GM12878 (cell line): Measurements from ENCODE around the gene ASRGL1. TPM values are rescaled to one million over a fixed set of nuclear protein-coding genes. Genes with fewer than 3 reads are reported as not detected.
"Not testable (repeated sequence)": the region's sequence is repeated elsewhere in the genome, so short reads cannot be mapped to it uniquely, and the experiment has no call there.

Source experiments
- ATAC-seq: fragments of 200-7000 bp; cut with Tn5 transposase; 3 replicates; pipeline ENCODE4 v1.9.1; 2020; ENCODE audit warnings: mild to moderate bottlenecking, moderate library complexity
- BruUV-seq: library from RNA; stranded (reverse); fragments of 400-500 nt; replicated peaks from 2 replicates; lab custom pipeline; 2021; lab: Mats Ljungman, UMichigan
- CTCF ChIA-PET: fragments of 300-600 bp; sonication (Branson Sonifier 250); formaldehyde crosslinking; extraction: SDS; loops from one replicate; lab custom pipeline; 2021; ENCODE audit warnings: inconsistent platforms; lab: Yijun Ruan, JAX
- POLR2A ChIA-PET: fragments of 350-600 bp; formaldehyde crosslinking; extraction: SDS; loops from one replicate; lab custom pipeline; 2021; ENCODE audit warnings: inconsistent platforms; lab: Charles Lee
- RAD21 ChIA-PET: fragments of 300-600 bp; sonication (Branson Sonifier 250); formaldehyde crosslinking; loops from one replicate; lab custom pipeline; 2023; ENCODE audit warnings: antibody characterized with exemption; ENCODE audit not compliant: unreplicated experiment; lab: Charles Lee
- SMC1A ChIA-PET: fragments of 300-600 bp; sonication (Branson Sonifier 250); formaldehyde crosslinking; loops from one replicate; lab custom pipeline; 2023; ENCODE audit not compliant: unreplicated experiment, uncharacterized antibody; lab: Charles Lee
- DNase-seq: peaks from one replicate; pipeline ENCODE4 v3.0.0-alpha.2; 2011; ENCODE audit warnings: low read depth, low spot score
- FAIRE-seq: peaks from 3 replicates; lab custom pipeline; 2011; peaks lifted over from hg19 to GRCh38; lab: Jason Lieb, UNC
- H2AFZ ChIP-seq: 2 replicates; pipeline ENCODE4 v1.6.0; 2011; ENCODE audit warnings: low read depth, low read length, control low read depth; ENCODE audit not compliant: control insufficient read depth
- H3K27ac ChIP-seq: 2 replicates; pipeline ENCODE4 v1.5.1; 2011; ENCODE audit warnings: control low read depth; ENCODE audit not compliant: control insufficient read depth, insufficient read depth
- H3K27me3 ChIP-seq, 2 experiments: replicated peaks in 1 of 2; 2 replicates each; pipeline versions ENCODE4 v1.6.0 to v1.6.1; 2011; ENCODE audit warnings: low read length in 1 of 2; ENCODE audit not compliant: control insufficient read depth in 2 of 2, insufficient read depth in 2 of 2
- H3K36me3 ChIP-seq, 2 experiments: 2 replicates each; pipeline ENCODE4 v1.5.1; 2011; ENCODE audit warnings: low read length in 1 of 2; ENCODE audit not compliant: control insufficient read depth in 2 of 2, insufficient read depth in 2 of 2
- H3K4me1 ChIP-seq: 2 replicates; pipeline ENCODE4 v1.6.1; 2011; ENCODE audit warnings: mild to moderate bottlenecking, low read length, moderate library complexity, mixed read lengths; ENCODE audit not compliant: control insufficient read depth, insufficient read depth
- H3K4me2 ChIP-seq: 2 replicates; pipeline ENCODE4 v1.6.0; 2011; ENCODE audit warnings: control low read depth; ENCODE audit not compliant: control insufficient read depth, insufficient read depth
- H3K4me3 ChIP-seq: fragments of 200-600 bp; sonication (generic); 2 replicates; pipeline ENCODE4 v1.5.1; 2016
- H3K79me2 ChIP-seq: 2 replicates; pipeline ENCODE4 v1.6.0; 2011; ENCODE audit warnings: low read length; ENCODE audit not compliant: control insufficient read depth, insufficient read depth
- H3K9ac ChIP-seq: 2 replicates; pipeline ENCODE4 v1.8.0; 2011; ENCODE audit warnings: low read length, control low read depth, mixed read lengths; ENCODE audit not compliant: control insufficient read depth, insufficient read depth
- H3K9me3 ChIP-seq: replicated peaks from 3 replicates; pipeline ENCODE4 v1.5.1; 2011; ENCODE audit warnings: mild to moderate bottlenecking, low read length; ENCODE audit not compliant: control insufficient read depth, insufficient read depth
- H4K20me1 ChIP-seq: 2 replicates; pipeline ENCODE4 v1.6.0; 2011; ENCODE audit not compliant: control insufficient read depth, insufficient read depth
- FOXK2 ChIP-seq: fragments of 450-650 bp; IDR thresholded peaks from 2 replicates; pipeline ENCODE4 v1.6.1; 2017; ENCODE audit warnings: mild to moderate bottlenecking, moderate library complexity
- MYB ChIP-seq: fragments of 150-350 bp; IDR thresholded peaks from 2 replicates; pipeline ENCODE4 v1.6.1; 2014; ENCODE audit warnings: mild to moderate bottlenecking, low read depth, low read length, borderline replicate concordance
- POLR2AphosphoS2 ChIP-seq: IDR thresholded peaks from 2 replicates; pipeline ENCODE4 v1.6.1; 2011; ENCODE audit warnings: low read depth, mild to moderate bottlenecking, low read length, improper control_type of control experiment, moderate library complexity
- SPI1 ChIP-seq: IDR thresholded peaks from 2 replicates; pipeline ENCODE4 v1.6.1; 2011; ENCODE audit warnings: low read depth, mild to moderate bottlenecking, low read length, moderate library complexity, borderline replicate concordance; ENCODE audit not compliant: insufficient read depth
- ZBTB4 ChIP-seq: fragments of 450-650 bp; formaldehyde crosslinking; IDR thresholded peaks from 2 replicates; pipeline ENCODE4 v1.4.0; 2022; ENCODE audit warnings: mild to moderate bottlenecking, moderate library complexity
- ZNF274 ChIP-seq: IDR thresholded peaks from one replicate; pipeline ENCODE4 v1.8.0; 2011; ENCODE audit not compliant: insufficient read length, insufficient read depth
- WGBS: methylation state at CpG from one replicate; pipeline ENCODE4 v1.1.6; 2016; ENCODE audit warnings: low lambda C conversion rate; ENCODE audit not compliant: insufficient replicate concordance, insufficient coverage; ENCODE audit errors: missing lambda C conversion rate; 5-methylcytosine and 5-hydroxymethylcytosine counted together
- in situ Hi-C: fragments of 300-500 bp; cut with MboI; formaldehyde crosslinking; loops from 9 replicates; pipeline ENCODE4 v1.14.3; 2018; ENCODE audit warnings: mixed read lengths
- intact Hi-C: fragments of 100-400 bp; cut with micrococcal nuclease; formaldehyde crosslinking; loops from one replicate; pipeline ENCODE4 v1.14.2; 2022; ENCODE audit not compliant: unreplicated experiment
- polyA plus RNA-seq, 11 experiments: library from polyadenylated mRNA; depleted of rRNA in 4 of 11; unstranded in 6 of 11; stranded (reverse) in 5 of 11; fragments of >200 nt; fragmentation: Nextera tagmentation in 4 of 11; fragmentation: Illumina TruSeq in 1 of 11; extraction: Ambion mirVana in 4 of 11; extraction: Trizol in 1 of 11; gene quantifications; 1 replicate in 1 of 11; 2 replicates in 10 of 11; pipeline versions ENCODE4 v1.2.1 to v1.2.3, GENCODE V29; 2011 to 2016; ENCODE audit warnings: inconsistent platforms in 2 of 11, missing spikeins in 2 of 11, low read depth in 1 of 11
- total RNA-seq, 4 experiments: library from RNA; depleted of rRNA in 3 of 4; stranded (reverse); fragments of >200 nt in 3 of 4; fragmentation: Illumina TruSeq in 1 of 4; extraction: Trizol in 1 of 4; gene quantifications; 2 replicates each; pipeline versions ENCODE4 v1.2.1 to v1.2.3, GENCODE V29; 2013 to 2021
- TF ChIP-seq, protein P1 (sequence below): IDR thresholded peaks from 2 replicates; pipeline ENCODE4 v1.6.1; 2012; ENCODE audit warnings: low read length, inconsistent platforms
- TF ChIP-seq, protein P2 (sequence below), 3 experiments: IDR thresholded peaks in 2 of 3; conservative IDR thresholded peaks in 1 of 3; 2 replicates each; pipeline ENCODE4 v1.5.1; 2011; ENCODE audit warnings: low read depth in 3 of 3, low read length in 3 of 3, mild to moderate bottlenecking in 3 of 3, control low read depth in 2 of 3, moderate library complexity in 2 of 3, inconsistent platforms in 1 of 3, mixed read lengths in 1 of 3; ENCODE audit not compliant: control insufficient read depth in 2 of 3, insufficient read depth in 1 of 3; ENCODE audit errors: extremely low read depth in 1 of 3

ASRGL1 gene
- total and polyA plus RNA-seq, 10 of the 15 experiments (the other 5 are each of a cell fraction or from before 2014, with no cell fraction given): 0.97 to 24.5 (median 4.8) TPM

DNA sequence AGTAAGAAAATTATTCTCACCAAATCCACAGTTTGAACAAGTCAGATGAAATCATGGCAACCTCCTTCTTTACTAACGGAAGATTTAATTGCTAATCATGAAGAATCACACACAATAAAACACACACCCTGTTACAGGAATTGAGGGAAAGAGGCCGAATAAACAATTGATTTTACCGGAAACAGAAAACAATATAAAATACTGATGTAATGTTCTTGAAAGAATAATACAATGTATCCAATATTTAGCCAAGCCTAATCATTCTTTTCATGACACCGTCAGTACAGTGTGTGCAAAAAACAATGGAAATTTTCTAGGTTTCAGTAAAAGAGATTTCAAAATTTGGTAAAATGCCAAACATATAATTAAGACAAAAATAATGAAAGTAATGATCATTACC lies 23.4 kb downstream of the ASRGL1 start:
- ChIA-PET CTCF (interaction anchor here (1.9 kb wide), 1 partner anchor 20 kb away, joined by 13 read pairs; no protein-coding TSS in a partner anchor), POLR2A (no interaction called here), RAD21 (interaction anchor here (0.7 kb wide), 1 partner anchor 106 kb away, joined by 3 read pairs; no protein-coding TSS in a partner anchor), SMC1A (interaction anchor here (0.9 to 1.3 kb wide), 3 partner anchors 14 to 20 kb away, joined by 3 to 4 read pairs (median 3); no protein-coding TSS in a partner anchor)
- Histone ChIP-seq H3K4me1 (no peaks in the 10 kb centered on the region), H3K27me3 (no peaks in the 10 kb centered on the region), H3K9me3 (no peaks in the 10 kb centered on the region), H4K20me1 (no peaks in the 10 kb centered on the region), H3K79me2 (no peaks in the 10 kb centered on the region), H3K36me3 (no peaks in the 10 kb centered on the region), H3K4me3 (no peak overlapping the region), H3K9ac (no peak overlapping the region), H2AFZ (no peak overlapping the region), H3K4me2 (no peak overlapping the region), H3K27ac (no peak overlapping the region)
- in situ Hi-C loops (no loop called here), intact Hi-C loops (no loop called here)
- BruUV-seq: no TSS peak
- ATAC-seq (no peak), DNase-seq (no peak), FAIRE-seq (no peak)
- TF ChIP-seq FOXK2 (no peak), POLR2AphosphoS2 (no peak), MYB (no peak), SPI1 (no peak), ZNF274 (no peak), ZBTB4 (CRISPR knock-in tag) (no peak)
- TF ChIP-seq, protein P1, sequence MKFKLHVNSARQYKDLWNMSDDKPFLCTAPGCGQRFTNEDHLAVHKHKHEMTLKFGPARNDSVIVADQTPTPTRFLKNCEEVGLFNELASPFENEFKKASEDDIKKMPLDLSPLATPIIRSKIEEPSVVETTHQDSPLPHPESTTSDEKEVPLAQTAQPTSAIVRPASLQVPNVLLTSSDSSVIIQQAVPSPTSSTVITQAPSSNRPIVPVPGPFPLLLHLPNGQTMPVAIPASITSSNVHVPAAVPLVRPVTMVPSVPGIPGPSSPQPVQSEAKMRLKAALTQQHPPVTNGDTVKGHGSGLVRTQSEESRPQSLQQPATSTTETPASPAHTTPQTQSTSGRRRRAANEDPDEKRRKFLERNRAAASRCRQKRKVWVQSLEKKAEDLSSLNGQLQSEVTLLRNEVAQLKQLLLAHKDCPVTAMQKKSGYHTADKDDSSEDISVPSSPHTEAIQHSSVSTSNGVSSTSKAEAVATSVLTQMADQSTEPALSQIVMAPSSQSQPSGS: no peak
- TF ChIP-seq, protein P2, sequence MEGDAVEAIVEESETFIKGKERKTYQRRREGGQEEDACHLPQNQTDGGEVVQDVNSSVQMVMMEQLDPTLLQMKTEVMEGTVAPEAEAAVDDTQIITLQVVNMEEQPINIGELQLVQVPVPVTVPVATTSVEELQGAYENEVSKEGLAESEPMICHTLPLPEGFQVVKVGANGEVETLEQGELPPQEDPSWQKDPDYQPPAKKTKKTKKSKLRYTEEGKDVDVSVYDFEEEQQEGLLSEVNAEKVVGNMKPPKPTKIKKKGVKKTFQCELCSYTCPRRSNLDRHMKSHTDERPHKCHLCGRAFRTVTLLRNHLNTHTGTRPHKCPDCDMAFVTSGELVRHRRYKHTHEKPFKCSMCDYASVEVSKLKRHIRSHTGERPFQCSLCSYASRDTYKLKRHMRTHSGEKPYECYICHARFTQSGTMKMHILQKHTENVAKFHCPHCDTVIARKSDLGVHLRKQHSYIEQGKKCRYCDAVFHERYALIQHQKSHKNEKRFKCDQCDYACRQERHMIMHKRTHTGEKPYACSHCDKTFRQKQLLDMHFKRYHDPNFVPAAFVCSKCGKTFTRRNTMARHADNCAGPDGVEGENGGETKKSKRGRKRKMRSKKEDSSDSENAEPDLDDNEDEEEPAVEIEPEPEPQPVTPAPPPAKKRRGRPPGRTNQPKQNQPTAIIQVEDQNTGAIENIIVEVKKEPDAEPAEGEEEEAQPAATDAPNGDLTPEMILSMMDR (IDR thresholded peaks at IDR 0.05 in 2 of 3, conservative IDR thresholded peaks at IDR 0.05 in 1 of 3; ENCODE audit: control insufficient read depth in 2 of 3, extremely low read depth in 1 of 3, insufficient read depth in 1 of 3, low read depth in 3 of 3, low read length in 3 of 3): no peak
- 87% methylated on average over 4 of the region's 4 CpGs for WGBS

DNA sequence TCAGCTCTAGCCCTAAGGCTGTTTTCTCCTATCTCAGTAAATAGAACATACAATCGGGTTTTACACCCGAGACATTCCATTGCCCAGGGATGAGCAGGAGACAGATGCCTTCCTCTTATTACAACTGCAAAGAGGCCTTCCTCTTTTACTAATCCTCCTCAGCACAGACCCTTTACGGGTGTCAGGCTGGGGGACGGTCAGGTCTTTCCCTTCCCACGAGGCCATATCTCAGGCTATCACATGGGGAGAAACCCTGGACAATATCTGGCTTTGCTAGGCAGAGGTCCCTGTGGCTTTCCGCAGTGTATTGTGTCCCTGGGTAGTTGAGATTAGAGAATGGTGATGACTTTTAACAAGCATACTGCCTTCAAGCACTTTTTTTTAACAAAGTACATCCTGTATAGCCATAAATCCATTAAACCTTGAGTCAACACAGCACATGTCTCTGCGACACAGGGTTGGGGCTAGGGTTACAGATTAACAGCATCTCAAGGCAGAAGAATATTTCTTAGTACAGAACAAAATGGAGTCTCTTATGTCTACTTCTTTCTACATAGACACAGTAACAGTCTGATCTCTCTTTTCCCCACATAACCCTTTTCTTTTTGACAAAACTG lies 31.7 kb downstream of the ASRGL1 start:
- H3K4me1 ChIP-seq, FAIRE-seq, H2AFZ ChIP-seq, H3K27ac ChIP-seq, H4K20me1 ChIP-seq, POLR2A ChIA-PET, in situ Hi-C loops, H3K9ac ChIP-seq, H3K79me2 ChIP-seq, SMC1A ChIA-PET, BruUV-seq, H3K4me2 ChIP-seq, H3K4me3 ChIP-seq, H3K36me3 ChIP-seq, ATAC-seq, RAD21 ChIA-PET, intact Hi-C loops, H3K9me3 ChIP-seq, DNase-seq, H3K27me3 ChIP-seq: not testable (repeated sequence)
- CTCF ChIA-PET: interaction anchor here (1.2 to 2.2 kb wide), 2 partner anchors 29 to 30 kb away, joined by 3 to 18 read pairs; no protein-coding TSS in a partner anchor
- WGBS: 74% methylated on average over 7 of the region's 7 CpGs
